VCaP (cell line): ENCODE results near the gene CPA2.

Experiments used
- H3K27ac ChIP-seq: fragments of 450-650 bp; 2 replicates; pipeline ENCODE4 v1.5.1; 2017
- TF ChIP-seq, protein P1 (sequence below): fragments of 450-650 bp; conservative IDR thresholded peaks from 2 replicates; pipeline ENCODE4 v1.5.1; 2017; ENCODE audit warnings: mild to moderate bottlenecking, moderate library complexity

The CPA2 gene

DNA sequence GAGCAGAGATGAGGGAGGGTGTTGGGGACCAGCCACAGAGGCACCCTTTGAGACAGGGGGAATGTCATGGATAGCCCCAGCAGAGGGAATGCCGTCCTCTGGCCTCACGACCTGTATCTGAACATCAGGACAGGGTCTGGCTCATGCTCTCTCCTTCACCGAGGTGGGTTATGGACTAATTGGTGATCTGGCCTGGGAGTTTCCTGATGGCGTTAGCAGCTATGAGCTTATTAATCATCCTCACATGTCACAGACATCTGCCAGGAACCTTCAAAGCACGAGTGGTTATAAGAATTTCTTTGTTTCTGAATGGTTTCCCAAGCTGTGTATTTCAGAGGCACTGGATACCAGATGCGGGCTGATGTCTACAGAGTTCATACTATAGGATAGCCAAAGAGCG lies 33.2 kb downstream of the CPA2 start:
- TF ChIP-seq, protein P1, sequence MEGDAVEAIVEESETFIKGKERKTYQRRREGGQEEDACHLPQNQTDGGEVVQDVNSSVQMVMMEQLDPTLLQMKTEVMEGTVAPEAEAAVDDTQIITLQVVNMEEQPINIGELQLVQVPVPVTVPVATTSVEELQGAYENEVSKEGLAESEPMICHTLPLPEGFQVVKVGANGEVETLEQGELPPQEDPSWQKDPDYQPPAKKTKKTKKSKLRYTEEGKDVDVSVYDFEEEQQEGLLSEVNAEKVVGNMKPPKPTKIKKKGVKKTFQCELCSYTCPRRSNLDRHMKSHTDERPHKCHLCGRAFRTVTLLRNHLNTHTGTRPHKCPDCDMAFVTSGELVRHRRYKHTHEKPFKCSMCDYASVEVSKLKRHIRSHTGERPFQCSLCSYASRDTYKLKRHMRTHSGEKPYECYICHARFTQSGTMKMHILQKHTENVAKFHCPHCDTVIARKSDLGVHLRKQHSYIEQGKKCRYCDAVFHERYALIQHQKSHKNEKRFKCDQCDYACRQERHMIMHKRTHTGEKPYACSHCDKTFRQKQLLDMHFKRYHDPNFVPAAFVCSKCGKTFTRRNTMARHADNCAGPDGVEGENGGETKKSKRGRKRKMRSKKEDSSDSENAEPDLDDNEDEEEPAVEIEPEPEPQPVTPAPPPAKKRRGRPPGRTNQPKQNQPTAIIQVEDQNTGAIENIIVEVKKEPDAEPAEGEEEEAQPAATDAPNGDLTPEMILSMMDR: no peak
- no peak overlapping the region for H3K27ac ChIP-seq

DNA sequence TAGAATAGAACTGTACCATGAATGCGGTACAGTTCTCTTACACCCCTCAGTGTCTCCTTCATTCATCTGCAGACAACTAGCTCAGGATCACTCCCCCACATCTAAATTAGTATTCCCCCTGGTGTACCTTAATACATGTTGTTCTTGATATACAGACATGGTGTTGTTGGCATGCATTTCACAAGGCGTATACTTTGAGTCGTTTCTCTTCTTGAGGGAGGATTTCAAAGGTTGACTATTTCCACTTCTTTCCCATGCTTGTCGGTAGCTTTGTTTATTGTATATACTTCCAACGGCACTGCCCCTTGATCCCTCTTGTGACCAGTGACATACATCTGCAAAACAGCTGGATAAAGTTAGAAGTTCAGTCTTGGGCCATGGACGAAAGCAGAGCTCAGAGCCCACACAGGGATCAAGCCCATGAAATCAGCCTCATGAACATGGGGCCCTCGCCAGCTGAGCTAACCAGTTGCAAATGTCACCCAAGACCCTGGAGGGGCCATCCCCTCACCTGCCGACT lies 34.9 kb downstream of the CPA2 start:
- no peak overlapping the region for H3K27ac ChIP-seq
- TF ChIP-seq, protein P1: no peak

DNA sequence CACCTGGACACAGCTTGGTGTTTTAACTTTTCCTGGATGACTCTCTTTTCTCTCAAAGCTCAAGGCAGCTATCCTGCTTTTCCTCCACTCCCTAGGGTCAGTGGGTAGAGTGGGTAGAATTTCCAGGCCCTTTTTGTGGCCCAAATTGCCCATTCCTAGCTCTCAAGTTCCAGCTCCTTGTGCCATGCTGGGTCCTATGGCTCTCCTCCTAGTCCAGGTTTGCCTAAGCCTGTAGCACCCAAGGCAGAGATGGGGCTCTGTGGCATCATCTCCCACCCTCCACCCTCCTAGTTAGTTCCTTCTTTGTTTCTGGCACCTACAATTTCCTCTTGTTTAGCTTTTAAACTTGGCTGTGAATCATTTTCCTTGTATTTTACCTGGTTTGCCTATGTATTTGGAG lies 36.0 kb downstream of the CPA2 start:
- TF ChIP-seq, protein P1: no peak
- H3K27ac ChIP-seq: no peak overlapping the region

DNA sequence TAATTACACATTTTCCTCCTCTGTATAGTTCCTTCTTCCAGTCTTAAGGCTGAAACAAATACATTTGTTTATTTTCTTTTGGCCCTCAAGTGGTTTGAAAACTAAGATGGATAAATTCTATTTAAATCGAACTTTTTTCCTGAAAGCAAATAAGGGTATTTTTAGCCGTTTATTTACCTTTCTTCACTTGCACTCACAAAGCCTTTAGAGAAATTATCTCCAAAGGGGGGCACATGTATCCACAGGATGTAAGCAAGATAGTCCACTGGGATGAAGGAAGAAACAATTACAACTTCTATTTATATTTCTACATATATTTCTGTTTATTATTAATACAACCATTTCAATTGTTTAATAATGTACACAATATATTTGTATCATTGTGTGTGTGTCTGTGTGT lies 36.5 kb downstream of the CPA2 start:
- no peak overlapping the region for H3K27ac ChIP-seq
- TF ChIP-seq, protein P1: no peak

DNA sequence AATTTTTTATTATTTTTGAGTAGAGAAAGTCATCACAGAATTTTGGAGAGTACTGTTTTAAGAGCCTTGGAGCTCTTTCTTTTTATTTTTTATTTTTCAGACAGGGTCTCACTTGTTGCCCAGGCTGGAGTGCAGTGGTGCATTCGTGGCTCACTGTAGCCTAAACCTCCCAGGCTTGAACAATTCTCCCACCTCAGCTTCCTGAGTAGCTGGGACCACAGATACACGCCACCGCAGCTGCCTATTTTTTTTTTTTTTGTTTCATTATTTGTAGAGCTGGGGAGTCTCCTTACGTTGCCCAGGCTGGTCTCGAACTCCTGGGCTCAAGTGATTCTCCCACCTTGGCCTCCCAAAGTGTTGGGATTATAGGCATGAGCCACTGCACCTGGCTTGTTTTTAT lies 36.9 kb downstream of the CPA2 start:
- TF ChIP-seq, protein P1: no peak
- H3K27ac ChIP-seq: no peak overlapping the region

DNA sequence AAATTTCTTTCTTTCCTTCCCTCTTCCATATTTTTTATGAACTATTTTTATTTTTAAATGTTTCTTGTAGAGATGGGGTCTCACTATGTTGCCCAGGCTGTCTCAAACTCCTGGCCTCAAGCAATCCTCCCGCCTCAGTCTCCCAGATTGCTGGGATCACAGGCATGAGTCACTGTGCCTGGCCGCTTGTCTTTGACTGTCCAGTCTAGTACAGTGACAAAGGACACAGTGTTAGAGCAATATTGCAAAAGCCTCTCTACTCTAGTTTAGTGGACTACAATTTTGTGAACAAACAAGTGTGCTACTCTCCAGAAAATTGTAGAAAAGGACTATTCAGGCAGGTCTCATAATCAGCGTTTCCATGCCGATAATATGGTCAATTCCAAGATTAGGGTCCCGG lies 37.3 kb downstream of the CPA2 start:
- TF ChIP-seq, protein P1: no peak
- H3K27ac ChIP-seq: no peak overlapping the region

DNA sequence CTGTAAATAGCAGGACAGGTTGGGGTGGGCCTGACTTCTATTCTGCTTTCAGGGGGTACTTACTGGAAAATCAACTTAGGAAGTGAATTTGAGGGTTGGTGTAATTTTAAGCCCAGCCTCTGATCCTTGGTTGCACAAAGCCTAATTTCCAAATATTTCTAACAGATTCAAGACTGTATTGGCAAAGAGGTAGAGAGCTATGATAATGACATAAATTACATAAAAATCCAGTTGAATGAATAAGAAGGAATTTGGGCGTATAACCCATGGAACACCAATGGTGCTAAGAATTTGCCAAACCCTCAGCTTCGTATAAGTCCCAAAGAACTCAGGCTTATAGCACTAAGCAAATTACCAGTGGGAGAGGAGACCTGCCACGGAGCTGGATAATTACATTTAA lies 38.2 kb downstream of the CPA2 start:
- TF ChIP-seq, protein P1: no peak

More for the DNA sequence above, 38.2 kb downstream of the CPA2 start:
- H3K27ac ChIP-seq: no peak overlapping the region
